ENCODE data around the gene PRKG1.

GRCh38 chr10:51318399-51319172, 244.3 kb downstream of the PRKG1 start:
- TF ChIP-seq CTCF (optimal IDR thresholded peaks at IDR 0.05 in 1 of 3, IDR thresholded peaks at IDR 0.05 in 1 of 3, conservative IDR thresholded peaks at IDR 0.05 in 1 of 3; ENCODE audit: extremely low read depth in 1 of 3, insufficient read depth in 2 of 3, low read length in 3 of 3) (no peak), EZH2 (IDR thresholded peaks at IDR 0.05; ENCODE audit: low read length) (no peak)

Data from keratinocyte (primary cell).